Gastrocnemius medialis (tissue), 4 donors: ENCODE results near the gene HSP90AB1. TPM values are rescaled to one million over a fixed set of nuclear protein-coding genes. Genes with fewer than 3 reads are reported as not detected.

ENCODE experiments used
- ATAC-seq, 2 donors: fragments of 150-250 bp; one replicate each; pipeline ENCODE4 v1.9.1; 2016
- DNase-seq, 2 donors: peaks; one replicate each; pipeline ENCODE4 v3.0.0-alpha.2; 2019
- H3K27ac ChIP-seq, 4 donors: fragments of 200-600 bp; sonication (generic); 1 replicate in 1 of 4; 2 replicates in 3 of 4; pipeline ENCODE4 v1.5.1; 2016 to 2018; ENCODE audit warnings: mild to moderate bottlenecking in 2 of 4, moderate library complexity in 1 of 4
- H3K27me3 ChIP-seq, 3 donors: fragments of 200-600 bp; sonication (generic) in 2 of 3; 1 replicate in 1 of 3; 2 replicates in 2 of 3; pipeline versions ENCODE4 v1.5.1 to v1.6.0; 2016 to 2019; ENCODE audit warnings: mild to moderate bottlenecking in 1 of 3, moderate library complexity in 1 of 3
- H3K36me3 ChIP-seq, 2 donors: fragments of 200-600 bp; sonication (generic) in 1 of 2; one replicate each; pipeline ENCODE4 v1.5.1; 2017 to 2018
- H3K4me1 ChIP-seq, 2 donors: fragments of 200-600 bp; sonication (generic) in 1 of 2; one replicate each; pipeline ENCODE4 v1.5.1; 2016 to 2017; ENCODE audit warnings: mild to moderate bottlenecking in 2 of 2
- H3K4me3 ChIP-seq, 4 donors: fragments of 200-600 bp; sonication (generic) in 3 of 4; 1 replicate in 1 of 4; 2 replicates in 3 of 4; pipeline ENCODE4 v1.5.1; 2016 to 2019; ENCODE audit warnings: mild to moderate bottlenecking in 2 of 4
- H3K9me3 ChIP-seq, 3 donors: fragments of 200-600 bp; sonication (generic) in 2 of 3; 1 replicate in 1 of 3; 2 replicates in 2 of 3; pipeline ENCODE4 v1.5.1; 2016 to 2019
- POLR2A ChIP-seq, 2 donors: fragments of 450-650 bp; IDR thresholded peaks; one replicate each; pipeline ENCODE4 v1.6.1; 2017; ENCODE audit warnings: antibody characterized with exemption in 2 of 2, mild to moderate bottlenecking in 2 of 2, moderate library complexity in 2 of 2
- in situ Hi-C, 4 donors: fragments of 200-750 bp; cut with MboI; loops; one replicate each; pipeline versions ENCODE4 v1.15.0 to v1.8.0; 2017; ENCODE audit warnings: low sequenced_read_pairs in 4 of 4
- intact Hi-C: fragments of 100-400 bp; cut with DNase I; formaldehyde crosslinking; loops from one replicate; pipeline ENCODE4 v1.15.1; 2023; ENCODE audit warnings: low total_unique reads
- total RNA-seq, 4 donors: library from RNA; depleted of rRNA; stranded (reverse); fragments of >200 nt; gene quantifications; one replicate each; pipeline versions ENCODE4 v1.1.0 to v1.2.3, GENCODE V29; 2016
- TF ChIP-seq, protein P1 (sequence below), 5 experiments: fragments of 450-650 bp in 3 of 5; fragments of 200-600 bp in 2 of 5; sonication (generic) in 2 of 5; IDR thresholded peaks in 4 of 5; conservative IDR thresholded peaks in 1 of 5; 1 replicate in 4 of 5; 2 replicates in 1 of 5; pipeline ENCODE4 v1.5.1; 2016 to 2019; ENCODE audit warnings: antibody characterized with exemption in 5 of 5, mild to moderate bottlenecking in 3 of 5, moderate library complexity in 3 of 5

The HSP90AB1 gene
- total RNA-seq, 4 donors from 2014 or later: 878 to 1,576 (median 1,106) TPM

DNA sequence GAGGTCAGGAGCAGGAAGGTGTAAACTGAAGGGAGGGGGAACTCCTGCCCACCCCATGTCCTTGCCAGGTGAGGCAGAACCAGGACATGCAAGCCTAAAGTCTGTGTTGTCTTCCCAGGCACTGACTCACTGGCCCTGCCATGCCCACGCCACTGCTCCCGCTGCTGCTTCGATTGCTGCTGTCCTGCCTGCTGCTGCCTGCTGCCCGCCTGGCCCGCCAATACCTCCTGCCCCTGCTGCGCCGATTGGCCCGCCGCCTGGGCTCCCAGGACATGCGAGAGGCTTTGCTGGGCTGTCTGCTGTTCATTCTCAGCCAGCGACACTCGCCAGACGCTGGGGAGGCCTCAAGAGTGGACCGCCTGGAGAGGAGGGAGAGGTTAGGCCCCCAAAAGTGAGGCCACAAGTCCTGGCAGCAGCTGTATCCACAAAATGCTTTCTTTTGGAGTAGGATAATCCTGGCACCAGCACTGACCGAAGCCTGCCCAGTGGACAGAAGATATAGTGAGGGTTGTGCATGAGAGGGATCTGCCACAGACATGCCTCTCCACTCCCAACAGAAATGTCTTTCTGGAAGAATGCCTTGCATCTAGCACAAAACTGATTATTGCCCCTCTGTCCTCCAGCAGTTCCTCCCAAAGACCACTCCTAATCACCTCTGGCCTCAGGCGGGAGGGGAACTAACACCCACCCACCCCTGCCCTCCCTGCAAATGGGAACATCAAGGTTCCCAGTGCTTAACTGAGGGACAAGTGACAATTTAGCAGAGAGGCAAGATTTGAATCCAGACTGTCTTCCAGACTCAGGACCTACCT, 29.4 kb upstream of the HSP90AB1 start:
- intact Hi-C loops: loop anchor here (5.0 kb wide), 1 partner anchor 45 kb away; no protein-coding TSS in a partner anchor
- Histone ChIP-seq H3K4me1 (peaks cover 46 to 55% of the 10 kb centered on the region in 2 donors), H3K4me3 (peak overlapping the region in 1 of 4 donors; percentile 20), H3K9me3 (no peaks in the 10 kb centered on the region), H3K36me3 (no peaks in the 10 kb centered on the region), H3K27me3 (no peaks in the 10 kb centered on the region), H3K27ac (peak overlapping the region; percentile 95 to 99 (median 98))
- in situ Hi-C loops: no loop called here
- DNase-seq (peak; percentile 51 to 85), ATAC-seq (peak; percentile 16 to 17)
- TF ChIP-seq POLR2A (IDR thresholded peaks at IDR 0.05): peak; percentile 61 to 63
- TF ChIP-seq, protein P1, sequence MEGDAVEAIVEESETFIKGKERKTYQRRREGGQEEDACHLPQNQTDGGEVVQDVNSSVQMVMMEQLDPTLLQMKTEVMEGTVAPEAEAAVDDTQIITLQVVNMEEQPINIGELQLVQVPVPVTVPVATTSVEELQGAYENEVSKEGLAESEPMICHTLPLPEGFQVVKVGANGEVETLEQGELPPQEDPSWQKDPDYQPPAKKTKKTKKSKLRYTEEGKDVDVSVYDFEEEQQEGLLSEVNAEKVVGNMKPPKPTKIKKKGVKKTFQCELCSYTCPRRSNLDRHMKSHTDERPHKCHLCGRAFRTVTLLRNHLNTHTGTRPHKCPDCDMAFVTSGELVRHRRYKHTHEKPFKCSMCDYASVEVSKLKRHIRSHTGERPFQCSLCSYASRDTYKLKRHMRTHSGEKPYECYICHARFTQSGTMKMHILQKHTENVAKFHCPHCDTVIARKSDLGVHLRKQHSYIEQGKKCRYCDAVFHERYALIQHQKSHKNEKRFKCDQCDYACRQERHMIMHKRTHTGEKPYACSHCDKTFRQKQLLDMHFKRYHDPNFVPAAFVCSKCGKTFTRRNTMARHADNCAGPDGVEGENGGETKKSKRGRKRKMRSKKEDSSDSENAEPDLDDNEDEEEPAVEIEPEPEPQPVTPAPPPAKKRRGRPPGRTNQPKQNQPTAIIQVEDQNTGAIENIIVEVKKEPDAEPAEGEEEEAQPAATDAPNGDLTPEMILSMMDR (IDR thresholded peaks at IDR 0.05 in 4 of 5, conservative IDR thresholded peaks at IDR 0.05 in 1 of 5): no peak

DNA sequence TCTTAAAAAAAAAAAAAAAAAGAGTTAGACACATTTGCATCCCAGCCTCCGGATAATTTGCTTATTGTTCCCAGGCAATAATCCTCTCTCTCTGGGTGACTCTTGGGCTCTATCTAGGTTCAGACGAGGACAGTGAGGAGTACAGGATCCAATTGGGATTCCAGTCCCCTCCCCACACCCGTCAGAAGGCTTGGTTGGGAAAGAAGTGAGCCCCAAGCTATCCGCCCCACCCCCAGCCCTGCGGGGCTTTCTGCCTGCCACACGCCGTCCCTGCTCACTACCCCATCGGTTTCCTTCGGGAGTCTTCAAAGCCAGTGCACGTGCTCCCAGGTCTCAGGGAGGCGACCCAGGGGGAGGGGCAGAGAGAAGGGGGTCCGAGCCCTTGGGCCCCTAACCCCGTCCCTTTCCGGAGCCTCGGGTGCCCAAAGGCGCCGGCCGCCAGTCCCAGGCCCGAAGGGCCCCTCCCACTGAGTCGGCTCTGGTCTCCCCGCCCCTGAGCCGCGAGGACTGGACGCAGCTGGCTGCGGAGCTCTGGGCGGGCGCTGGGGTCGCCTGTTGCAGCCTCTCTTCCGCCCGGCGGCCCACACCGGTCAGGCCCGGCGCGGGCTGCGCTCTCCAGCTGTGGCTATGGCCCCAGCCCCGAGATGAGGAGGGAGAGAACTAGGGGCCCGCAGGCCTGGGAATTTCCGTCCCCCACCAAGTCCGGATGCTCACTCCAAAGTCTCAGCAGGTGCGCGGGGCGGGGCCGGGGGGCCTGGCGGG, 27.7 kb upstream of the HSP90AB1 start:
- in situ Hi-C loops: no loop called here
- Histone ChIP-seq H3K36me3 (no peaks in the 10 kb centered on the region), H3K27ac (peak overlapping the region; percentile 95 to 99 (median 98)), H3K9me3 (no peaks in the 10 kb centered on the region), H3K4me3 (peak overlapping the region; percentile 54 to 61 (median 56)), H3K27me3 (no peaks in the 10 kb centered on the region), H3K4me1 (peaks cover 55 to 66% of the 10 kb centered on the region in 2 donors)
- peak; percentile 72 to 81 for TF ChIP-seq POLR2A (IDR thresholded peaks at IDR 0.05)
- TF ChIP-seq, protein P1 (IDR thresholded peaks at IDR 0.05 in 4 of 5, conservative IDR thresholded peaks at IDR 0.05 in 1 of 5): peak in 1 of 5 experiments; percentile 10
- DNase-seq: peak; percentile 65 to 67
- intact Hi-C loops: loop anchor here (5.0 kb wide), 1 partner anchor 47 kb away; no protein-coding TSS in a partner anchor
- peak in 1 of 2 donors; percentile 8 for ATAC-seq

DNA sequence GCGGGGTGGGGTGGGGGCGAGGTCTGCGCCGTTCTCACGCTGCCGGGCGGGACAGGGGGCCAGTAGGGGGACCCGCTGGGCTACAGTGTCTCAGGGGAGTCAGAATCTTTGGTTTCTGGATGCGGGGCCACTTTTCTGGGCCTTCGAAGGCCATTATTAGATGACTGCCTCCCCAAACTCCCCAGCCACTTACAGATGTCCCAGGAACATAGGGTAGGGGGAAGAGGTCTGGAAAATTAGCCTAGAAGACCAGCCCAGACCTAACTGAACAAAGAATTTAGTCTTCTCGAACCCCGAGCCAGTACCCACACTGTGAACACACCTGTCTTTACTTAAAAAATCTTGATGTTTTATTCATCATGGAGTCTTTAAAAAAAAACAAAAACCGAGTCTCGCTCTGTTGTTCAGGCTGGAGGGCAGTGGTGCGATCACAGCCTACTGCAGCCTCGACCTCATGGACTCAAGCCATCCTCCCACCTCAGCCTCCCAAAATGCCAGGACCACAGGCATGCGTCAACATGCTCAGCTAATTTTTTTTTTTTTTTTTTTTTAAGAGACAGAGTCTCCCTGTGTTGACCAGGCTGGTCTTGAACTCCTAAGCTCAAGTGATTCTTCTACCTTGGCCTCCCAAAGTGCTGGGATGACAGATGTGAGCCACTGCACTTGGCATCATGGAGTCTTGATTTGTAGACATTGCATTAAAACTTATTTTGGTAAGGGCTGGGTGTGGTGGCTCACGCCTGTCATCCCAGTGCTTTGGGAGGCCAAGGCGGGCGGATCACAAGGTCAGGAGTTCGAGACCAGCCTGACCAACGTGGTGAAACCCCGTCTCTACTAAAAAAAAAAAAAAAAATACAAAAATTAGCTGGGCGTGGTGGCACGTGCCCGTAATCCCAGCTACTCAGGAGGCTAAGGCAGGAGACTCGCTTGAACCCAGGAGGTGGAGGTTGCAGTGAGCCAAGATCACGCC, 26.8 kb upstream of the HSP90AB1 start:
- Histone ChIP-seq H3K36me3 (no peaks in the 10 kb centered on the region), H3K9me3 (no peaks in the 10 kb centered on the region), H3K27me3 (no peaks in the 10 kb centered on the region), H3K4me3 (peak overlapping the region; percentile 54 to 61 (median 56)), H3K4me1 (peaks cover 63 to 75% of the 10 kb centered on the region in 2 donors), H3K27ac (peak overlapping the region; percentile 95 to 99 (median 98))
- in situ Hi-C loops: no loop called here
- no peak for TF ChIP-seq POLR2A (IDR thresholded peaks at IDR 0.05)
- TF ChIP-seq, protein P1 (IDR thresholded peaks at IDR 0.05 in 4 of 5, conservative IDR thresholded peaks at IDR 0.05 in 1 of 5): peak in 1 of 5 experiments; percentile 1
- intact Hi-C loops: loop anchor here (5.0 kb wide), 2 partner anchors 48 to 448 kb away; partner anchors contain the start of gene VEGFA
- no peak for ATAC-seq
- no peak for DNase-seq

DNA sequence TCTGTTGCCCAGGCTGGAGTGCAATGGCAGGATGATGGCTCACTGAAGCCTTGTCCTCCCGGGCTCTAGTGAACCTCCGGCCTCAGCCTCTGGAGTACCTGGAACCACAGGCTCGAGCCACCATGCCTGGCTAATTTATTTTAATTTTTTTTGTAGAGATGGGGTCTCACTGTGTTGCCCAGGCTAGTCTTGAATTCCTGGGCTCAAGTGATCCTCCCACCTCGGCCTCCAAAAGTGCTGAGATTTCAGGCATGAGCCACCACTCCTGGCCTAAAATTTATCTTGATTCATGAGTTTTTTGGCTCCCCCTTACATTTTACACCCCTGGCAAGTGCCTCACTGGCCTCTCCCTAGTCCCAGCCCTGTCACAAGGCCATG, 26.0 kb upstream of the HSP90AB1 start:
- Histone ChIP-seq H3K9me3 (no peaks in the 10 kb centered on the region), H3K4me3 (no peak overlapping the region), H3K27ac (peak overlapping the region; percentile 95 to 99 (median 98)), H3K36me3 (no peaks in the 10 kb centered on the region), H3K27me3 (no peaks in the 10 kb centered on the region), H3K4me1 (peaks cover 71 to 83% of the 10 kb centered on the region in 2 donors)
- intact Hi-C loops: loop anchor here (1.0 to 5.0 kb wide), 2 partner anchors 13 to 449 kb away; partner anchors contain the start of gene VEGFA
- DNase-seq (no peak), ATAC-seq (no peak)
- TF ChIP-seq POLR2A (IDR thresholded peaks at IDR 0.05): no peak
- TF ChIP-seq, protein P1 (IDR thresholded peaks at IDR 0.05 in 4 of 5, conservative IDR thresholded peaks at IDR 0.05 in 1 of 5): no peak
- in situ Hi-C loops: no loop called here
